ENCODE measurements around the gene LMTK3. TPM values are rescaled to one million over a fixed set of nuclear protein-coding genes. Genes with fewer than 3 reads are reported as not detected.

The LMTK3 gene
- total and polyA plus RNA-seq, 8 donors: 0.45 to 23.5 (median 1.4) TPM; not detected in 1

- 0 to 1% (median 0%) methylated on average over 25 to 66 of the region's 66 CpGs; no CpG with 5 or more reads in 1 of the 5 donors for WGBS, 5 donors
- DNase-seq: peak; percentile 86 to 94
- Histone ChIP-seq H3K9me3 (no peaks in the 10 kb centered on the region), H3K27ac (peak within 1 kb of the TSS; percentile 91 to 98 (median 97)), H3K27me3 (no peaks in the 10 kb centered on the region), H3K4me3 (peak within 1 kb of the TSS; percentile 80 to 99 (median 97)), H3K4me1 (peaks cover 7 to 43% (median 31%) of the 10 kb centered on the region in 4 donors), H3K36me3 (peaks cover 40 to 42% (median 42%) of the 10 kb centered on the region in 4 donors)
- intact Hi-C loops (cut with DNase I; ENCODE audit: low total_unique reads): no loop called here
- TF ChIP-seq POLR2AphosphoS5 (IDR thresholded peaks at IDR 0.05) (peak; percentile 25 to 94 (median 73)), POLR2A (IDR thresholded peaks at IDR 0.05) (peak in 2 of 4 donors; percentile 45 to 69), CTCF (IDR thresholded peaks at IDR 0.05) (peak in 1 of 7 experiments; percentile 16), EP300 (IDR thresholded peaks at IDR 0.05) (no peak)
Measured at GRCh38 chr19:48469289-48469881, 42.2 kb downstream of the LMTK3 start, which contains the start of gene CYTH2. Gene CYTH2, plus strand, starts transcription at chr19:48469369. Its CDS starts 139 bp downstream, at chr19:48469508.

GRCh38 chr19:48468772-48469288 is 42.8 kb downstream of the LMTK3 start:
- Histone ChIP-seq H3K4me1 (peaks cover 7 to 43% (median 31%) of the 10 kb centered on the region in 4 donors), H3K27ac (peak overlapping the region; percentile 91 to 98 (median 97)), H3K27me3 (no peaks in the 10 kb centered on the region), H3K4me3 (peak overlapping the region; percentile 80 to 99 (median 97)), H3K9me3 (no peaks in the 10 kb centered on the region), H3K36me3 (peaks cover 35 to 37% (median 36%) of the 10 kb centered on the region in 4 donors)
- TF ChIP-seq EP300 (IDR thresholded peaks at IDR 0.05): no peak
- TF ChIP-seq POLR2AphosphoS5 (IDR thresholded peaks at IDR 0.05): no peak
- TF ChIP-seq CTCF (IDR thresholded peaks at IDR 0.05): no peak
- no peak for TF ChIP-seq POLR2A (IDR thresholded peaks at IDR 0.05)
- 0 to 1% (median 0%) methylated on average over 8 to 36 of the region's 36 CpGs for WGBS, 5 donors
- peak; percentile 100 for DNase-seq
- intact Hi-C loops (cut with DNase I; ENCODE audit: low total_unique reads): no loop called here

- Histone ChIP-seq H3K27ac (no peak overlapping the region), H3K4me1 (peaks cover 7 to 30% (median 23%) of the 10 kb centered on the region in 4 donors), H3K27me3 (no peaks in the 10 kb centered on the region), H3K9me3 (no peaks in the 10 kb centered on the region), H3K4me3 (no peak overlapping the region), H3K36me3 (peaks cover 14 to 24% (median 21%) of the 10 kb centered on the region in 4 donors)
- 53 to 68% (median 66%) methylated on average over 13 to 16 of the region's 16 CpGs for WGBS, 5 donors
- intact Hi-C loops (cut with DNase I; ENCODE audit: low total_unique reads): no loop called here
- TF ChIP-seq CTCF (IDR thresholded peaks at IDR 0.05) (no peak), POLR2AphosphoS5 (IDR thresholded peaks at IDR 0.05) (no peak), EP300 (IDR thresholded peaks at IDR 0.05) (no peak), POLR2A (IDR thresholded peaks at IDR 0.05) (no peak)
- DNase-seq: no peak
Measured at GRCh38 chr19:48466561-48467325, 44.9 kb downstream of the LMTK3 start.

GRCh38 chr19:48465215-48465614 is 46.4 kb downstream of the LMTK3 start:
- H3K27me3 ChIP-seq: no peaks in the 10 kb centered on the region
- H3K9me3 ChIP-seq: no peaks in the 10 kb centered on the region
- no peak for DNase-seq
- 82 to 91% (median 86%) methylated on average over 1 of the region's 1 CpG for WGBS, 5 donors
- H3K4me1 ChIP-seq: peaks cover 3 to 15% (median 11%) of the 10 kb centered on the region in 4 donors
- intact Hi-C loops (cut with DNase I; ENCODE audit: low total_unique reads): no loop called here
- no peak overlapping the region for H3K4me3 ChIP-seq
- TF ChIP-seq POLR2AphosphoS5 (IDR thresholded peaks at IDR 0.05) (no peak), POLR2A (IDR thresholded peaks at IDR 0.05) (no peak), EP300 (IDR thresholded peaks at IDR 0.05) (no peak), CTCF (IDR thresholded peaks at IDR 0.05) (no peak)
- H3K36me3 ChIP-seq: peaks cover 0 to 10% (median 8%) of the 10 kb centered on the region in 4 donors
- H3K27ac ChIP-seq: no peak overlapping the region
